ENCODE data around the gene KIRREL3.

GRCh38 chr11:126587541-126587940 lies 413.0 kb downstream of the KIRREL3 start:
- no peak for TF ChIP-seq POLR2AphosphoS5 (IDR thresholded peaks at IDR 0.05; ENCODE audit: borderline replicate concordance, low read depth, low read length)
- no peak for TF ChIP-seq EZH2 (IDR thresholded peaks at IDR 0.05)

Data from SK-N-MC (cell line).